Activated gamma-delta T cell treated with Interleukin-2 at 50 U/mL for 16 hours (primary cell): ENCODE measurements around the gene FCRLB.
"Not testable (repeated sequence)": the region's sequence is repeated elsewhere in the genome, so short reads cannot be mapped to it uniquely, and the experiment has no call there.

ENCODE experiments used
- DNase-seq: peaks from one replicate; pipeline ENCODE4 v3.0.0-alpha.2; 2020

Gene FCRLB

GRCh38 chr1:161720956-161721737 is at the start of gene FCRLB:
TSS of gene FCRLB (plus strand) at chr1:161721544. CDS start at chr1:161722673, 1,129 bp downstream.
- no peak for DNase-seq

- not testable (repeated sequence) for DNase-seq
Observed at GRCh38 chr1:161673437-161673836, 47.9 kb upstream of the FCRLB start.

GRCh38 chr1:161674447-161674846 is 46.9 kb upstream of the FCRLB start:
- DNase-seq: not testable (repeated sequence)

GRCh38 chr1:161674908-161675307 is 46.4 kb upstream of the FCRLB start:
- DNase-seq: not testable (repeated sequence)

- no peak for DNase-seq
Observed at GRCh38 chr1:161676441-161676840, 44.9 kb upstream of the FCRLB start.

- no peak for DNase-seq
Observed at GRCh38 chr1:161676958-161677689, 44.2 kb upstream of the FCRLB start.

GRCh38 chr1:161678500-161678899 is 42.8 kb upstream of the FCRLB start:
- no peak for DNase-seq

- DNase-seq: no peak
Observed at GRCh38 chr1:161681879-161682278, 39.5 kb upstream of the FCRLB start.

GRCh38 chr1:161688946-161689345 is 32.4 kb upstream of the FCRLB start:
- DNase-seq: no peak

- no peak for DNase-seq
Observed at GRCh38 chr1:161691846-161692245, 29.5 kb upstream of the FCRLB start.

GRCh38 chr1:161693020-161693712 is 28.2 kb upstream of the FCRLB start:
- not testable (repeated sequence) for DNase-seq

GRCh38 chr1:161698302-161698701 is 23.0 kb upstream of the FCRLB start:
- not testable (repeated sequence) for DNase-seq

- DNase-seq: no peak
Observed at GRCh38 chr1:161702250-161702649, 19.1 kb upstream of the FCRLB start.

- DNase-seq: no peak
Observed at GRCh38 chr1:161705537-161705936, 15.8 kb upstream of the FCRLB start.

- DNase-seq: no peak
Observed at GRCh38 chr1:161706113-161706481, 15.2 kb upstream of the FCRLB start.

- DNase-seq: no peak
Observed at GRCh38 chr1:161706482-161707347, 14.6 kb upstream of the FCRLB start, which contains the start of gene FCRLA. TSS of gene FCRLA (plus strand) at chr1:161707229. CDS start at chr1:161707265, 36 bp downstream.

GRCh38 chr1:161707503-161707902 is 13.8 kb upstream of the FCRLB start:
- DNase-seq: no peak

GRCh38 chr1:161709373-161709772 is 12.0 kb upstream of the FCRLB start:
- no peak for DNase-seq

- no peak for DNase-seq
Observed at GRCh38 chr1:161710560-161710959, 10.8 kb upstream of the FCRLB start.

GRCh38 chr1:161718559-161719324 is 2.6 kb upstream of the FCRLB start:
- DNase-seq: no peak

- DNase-seq: no peak
Observed at GRCh38 chr1:161719325-161719611, 2.1 kb upstream of the FCRLB start.

- no peak for DNase-seq
Observed at GRCh38 chr1:161720422-161720821, 922 bp upstream of the FCRLB start.
